IMR-90 (cell line): Measurements from ENCODE around the gene BNIP3. TPM values are rescaled to one million over a fixed set of nuclear protein-coding genes. Genes with fewer than 3 reads are reported as not detected.

Experiments used
- ATAC-seq: fragments of 200-7000 bp; cut with Tn5 transposase; 2 replicates; pipeline ENCODE4 v1.9.1; 2020; ENCODE audit warnings: low read depth, mild to moderate bottlenecking, moderate library complexity
- BruUV-seq: library from RNA; stranded (reverse); fragments of 400-500 nt; replicated peaks from 2 replicates; lab custom pipeline; 2021; lab: Mats Ljungman, UMichigan
- CTCF ChIA-PET: fragments of 300-600 bp; formaldehyde crosslinking; extraction: SDS; loops from one replicate; lab custom pipeline; 2021; ENCODE audit warnings: antibody characterized with exemption; lab: Yijun Ruan, JAX
- POLR2A ChIA-PET: fragments of 300-600 bp; sonication (Branson Sonifier 250); formaldehyde crosslinking; loops from one replicate; lab custom pipeline; 2022; ENCODE audit warnings: antibody characterized with exemption; ENCODE audit not compliant: unreplicated experiment; lab: Charles Lee
- DNase-seq: peaks from one replicate; pipeline ENCODE4 v3.0.0; 2013
- H2AFZ ChIP-seq: replicated peaks from 2 replicates; pipeline ENCODE3; 2013; ENCODE audit warnings: low read length, mild to moderate bottlenecking; ENCODE audit not compliant: poor library complexity
- H2AK5ac ChIP-seq: 2 replicates; pipeline ENCODE4 v1.6.1; 2013; ENCODE audit warnings: low read depth, low read length, inconsistent platforms
- H2AK9ac ChIP-seq: replicated peaks from 2 replicates; pipeline ENCODE3; 2013; ENCODE audit warnings: mild to moderate bottlenecking, low read depth, low read length, moderate library complexity; ENCODE audit not compliant: poor library complexity
- H2BK120ac ChIP-seq: 2 replicates; pipeline ENCODE4 v1.6.1; 2013; ENCODE audit warnings: low read depth, low read length, inconsistent platforms
- H2BK15ac ChIP-seq: 3 replicates; pipeline ENCODE4 v1.6.1; 2013; ENCODE audit warnings: low read depth, low read length, inconsistent platforms
- H2BK20ac ChIP-seq: 2 replicates; pipeline ENCODE4 v1.6.1; 2013; ENCODE audit warnings: low read depth, mild to moderate bottlenecking, inconsistent platforms, low read length, moderate library complexity
- H2BK5ac ChIP-seq: 2 replicates; pipeline ENCODE4 v1.6.1; 2013; ENCODE audit warnings: mild to moderate bottlenecking, low read depth, low read length, inconsistent platforms; ENCODE audit not compliant: poor library complexity, severe bottlenecking
- H3K14ac ChIP-seq: replicated peaks from 2 replicates; pipeline ENCODE4 v1.6.1; 2013; ENCODE audit warnings: low read depth, low read length, inconsistent platforms
- H3K18ac ChIP-seq: 2 replicates; pipeline ENCODE4 v1.6.1; 2013; ENCODE audit warnings: low read depth, low read length, control low read depth
- H3K23ac ChIP-seq: 2 replicates; pipeline ENCODE4 v1.6.1; 2013; ENCODE audit warnings: low read depth, low read length, inconsistent platforms
- H3K27ac ChIP-seq: 2 replicates; pipeline ENCODE4 v1.5.1; 2013; ENCODE audit warnings: mild to moderate bottlenecking, control low read depth, low read length; ENCODE audit not compliant: insufficient read depth
- H3K27me3 ChIP-seq: 2 replicates; pipeline ENCODE4 v1.6.1; 2013; ENCODE audit warnings: low read length; ENCODE audit not compliant: control insufficient read depth, insufficient read depth
- H3K36me3 ChIP-seq: 2 replicates; pipeline ENCODE4 v1.6.1; 2013; ENCODE audit warnings: low read length, mixed read lengths; ENCODE audit not compliant: control insufficient read depth, insufficient read depth
- H3K4ac ChIP-seq: 2 replicates; pipeline ENCODE4 v1.6.1; 2013; ENCODE audit warnings: low read depth, low read length, inconsistent platforms
- H3K4me1 ChIP-seq: 2 replicates; pipeline ENCODE4 v1.6.1; 2013; ENCODE audit warnings: low read length, mixed read lengths; ENCODE audit not compliant: control insufficient read depth, insufficient read depth
- H3K4me2 ChIP-seq: 2 replicates; pipeline ENCODE4 v1.6.1; 2013; ENCODE audit warnings: low read depth, mild to moderate bottlenecking, control low read depth, low read length, moderate library complexity
- H3K4me3 ChIP-seq: 2 replicates; pipeline ENCODE4 v1.5.1; 2013; ENCODE audit warnings: low read depth, mild to moderate bottlenecking, control low read depth, low read length, moderate library complexity; ENCODE audit not compliant: insufficient read depth
- H3K56ac ChIP-seq: 2 replicates; pipeline ENCODE4 v1.6.1; 2013; ENCODE audit warnings: low read length, inconsistent platforms; ENCODE audit not compliant: insufficient read depth; ENCODE audit errors: extremely low read depth
- H3K79me1 ChIP-seq, 2 experiments: 2 replicates each; pipeline ENCODE4 v1.6.1; 2013; ENCODE audit warnings: low read length in 2 of 2, inconsistent platforms in 1 of 2, low read depth in 1 of 2
- H3K9ac ChIP-seq: 2 replicates; pipeline ENCODE4 v1.6.1; 2013; ENCODE audit warnings: low read depth, low read length, control low read depth
- H3K9me1 ChIP-seq: 2 replicates; pipeline ENCODE4 v1.6.1; 2013; ENCODE audit warnings: low read length, inconsistent platforms; ENCODE audit not compliant: insufficient read depth
- H3K9me3 ChIP-seq: 2 replicates; pipeline ENCODE4 v1.6.1; 2013; ENCODE audit warnings: low read length; ENCODE audit not compliant: control insufficient read depth, insufficient read depth
- H4K20me1 ChIP-seq: 2 replicates; pipeline ENCODE4 v1.6.1; 2013; ENCODE audit warnings: low read length, inconsistent platforms; ENCODE audit not compliant: insufficient read depth
- H4K5ac ChIP-seq: 2 replicates; pipeline ENCODE4 v1.6.1; 2013; ENCODE audit warnings: mild to moderate bottlenecking, low read depth, low read length, control low read depth
- H4K8ac ChIP-seq, 2 experiments: 2 replicates each; pipeline ENCODE4 v1.6.1; 2013; ENCODE audit warnings: low read depth in 2 of 2, low read length in 2 of 2, control low read depth in 1 of 2, inconsistent platforms in 1 of 2
- H4K91ac ChIP-seq: 2 replicates; pipeline ENCODE4 v1.6.1; 2013; ENCODE audit warnings: low read depth, low read length, inconsistent platforms; ENCODE audit not compliant: insufficient read depth
- MAZ ChIP-seq: IDR thresholded peaks from 2 replicates; pipeline ENCODE4 v1.6.1; 2012; ENCODE audit warnings: low read depth, mild to moderate bottlenecking, low read length, improper control_type of control experiment, moderate library complexity, borderline replicate concordance
- MXI1 ChIP-seq: IDR thresholded peaks from 2 replicates; pipeline ENCODE4 v1.6.1; 2012; ENCODE audit warnings: low read depth, mild to moderate bottlenecking, low read length, moderate library complexity, borderline replicate concordance
- RCOR1 ChIP-seq: IDR thresholded peaks from 2 replicates; pipeline ENCODE4 v1.6.1; 2012; ENCODE audit warnings: mild to moderate bottlenecking, low read length, improper control_type of control experiment; ENCODE audit not compliant: insufficient replicate concordance
- WGBS, 2 experiments: methylation state at CpG; one replicate each; pipeline versions ENCODE4 v1.1.5 to v1.1.7; 2013; ENCODE audit warnings: missing lambda C conversion rate in 2 of 2; ENCODE audit not compliant: insufficient read length in 1 of 2; ENCODE audit errors: extremely low coverage in 2 of 2; 5-methylcytosine and 5-hydroxymethylcytosine counted together
- dilution Hi-C: fragments of 300-500 bp; cut with HindIII; formaldehyde crosslinking; loops from one replicate; pipeline ENCODE4 v1.14.3; 2018; ENCODE audit warnings: low sequenced_read_pairs; ENCODE audit not compliant: unreplicated experiment
- in situ Hi-C: fragments of 300-500 bp; cut with MboI; formaldehyde crosslinking; loops from 3 replicates; pipeline ENCODE4 v1.14.3; 2019; ENCODE audit warnings: low sequenced_read_pairs, inconsistent platforms, mixed read lengths
- intact Hi-C: fragments of 100-400 bp; cut with micrococcal nuclease; formaldehyde crosslinking; loops from 2 replicates; pipeline ENCODE4 v1.10.0; 2022
- polyA plus RNA-seq, 3 experiments: library from polyadenylated mRNA; depleted of rRNA; stranded (reverse); fragments of >200 nt; gene quantifications; 2 replicates each; pipeline ENCODE4 v1.2.3, GENCODE V29; 2012; ENCODE audit warnings: low replicate concordance in 1 of 3
- total RNA-seq: library from RNA; depleted of rRNA; stranded (reverse); fragments of >200 nt; gene quantifications from 2 replicates; pipeline ENCODE4 v1.2.3, GENCODE V29; 2012
- TF ChIP-seq, protein P1 (sequence below): conservative IDR thresholded peaks from 2 replicates; pipeline ENCODE4 v1.5.1; 2012; ENCODE audit warnings: mild to moderate bottlenecking, low read depth, low read length, improper control_type of control experiment

BNIP3 gene
- total and polyA plus RNA-seq, 2 of the 4 experiments (the other 2 are of a cell fraction): 134 to 211 TPM

GRCh38 chr10:131926743-131927595 is 54.8 kb downstream of the BNIP3 start:
- Histone ChIP-seq H2AK9ac (no peak overlapping the region), H3K27ac (no peak overlapping the region), H3K9ac (no peak overlapping the region), H4K8ac (no peak overlapping the region), H2BK120ac (no peak overlapping the region), H2BK15ac (no peak overlapping the region), H3K27me3 (no peaks in the 10 kb centered on the region), H3K56ac (no peak overlapping the region), H4K91ac (no peak overlapping the region), H2BK20ac (no peak overlapping the region), H3K4me2 (no peak overlapping the region), H2BK5ac (no peak overlapping the region), H3K9me3 (peaks cover 4% of the 10 kb centered on the region; the same call in 1 of the 2 replicates), H3K4me3 (no peak overlapping the region), H3K36me3 (peaks cover 6% of the 10 kb centered on the region), H3K9me1 (peaks cover 24% of the 10 kb centered on the region), H3K14ac (no peak overlapping the region), H4K5ac (no peak overlapping the region), H3K18ac (no peak overlapping the region), H2AK5ac (no peak overlapping the region), H2AFZ (no peak overlapping the region), H3K4me1 (peaks cover 7% of the 10 kb centered on the region), H3K4ac (no peak overlapping the region), H3K79me1 (peaks cover 50 to 76% of the 10 kb centered on the region in 2 experiments), H4K20me1 (peaks cover 69% of the 10 kb centered on the region), H3K23ac (no peak overlapping the region)
- no TSS peak for BruUV-seq
- CTCF ChIA-PET: no interaction called here
- 97% methylated on average over 18 of the region's 28 CpGs; no CpG with 5 or more reads in 1 of the 2 experiments for WGBS, 2 experiments
- TF ChIP-seq, protein P1, sequence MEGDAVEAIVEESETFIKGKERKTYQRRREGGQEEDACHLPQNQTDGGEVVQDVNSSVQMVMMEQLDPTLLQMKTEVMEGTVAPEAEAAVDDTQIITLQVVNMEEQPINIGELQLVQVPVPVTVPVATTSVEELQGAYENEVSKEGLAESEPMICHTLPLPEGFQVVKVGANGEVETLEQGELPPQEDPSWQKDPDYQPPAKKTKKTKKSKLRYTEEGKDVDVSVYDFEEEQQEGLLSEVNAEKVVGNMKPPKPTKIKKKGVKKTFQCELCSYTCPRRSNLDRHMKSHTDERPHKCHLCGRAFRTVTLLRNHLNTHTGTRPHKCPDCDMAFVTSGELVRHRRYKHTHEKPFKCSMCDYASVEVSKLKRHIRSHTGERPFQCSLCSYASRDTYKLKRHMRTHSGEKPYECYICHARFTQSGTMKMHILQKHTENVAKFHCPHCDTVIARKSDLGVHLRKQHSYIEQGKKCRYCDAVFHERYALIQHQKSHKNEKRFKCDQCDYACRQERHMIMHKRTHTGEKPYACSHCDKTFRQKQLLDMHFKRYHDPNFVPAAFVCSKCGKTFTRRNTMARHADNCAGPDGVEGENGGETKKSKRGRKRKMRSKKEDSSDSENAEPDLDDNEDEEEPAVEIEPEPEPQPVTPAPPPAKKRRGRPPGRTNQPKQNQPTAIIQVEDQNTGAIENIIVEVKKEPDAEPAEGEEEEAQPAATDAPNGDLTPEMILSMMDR: no peak
- no peak for TF ChIP-seq RCOR1
- TF ChIP-seq MAZ: no peak
- TF ChIP-seq MXI1: no peak
- intact Hi-C loops (no loop called here), dilution Hi-C loops (no loop called here), in situ Hi-C loops (no loop called here)
- ATAC-seq (no peak), DNase-seq (no peak)
- POLR2A ChIA-PET: no interaction called here
